Measurements from ENCODE around the gene KTI12.
"Not testable (repeated sequence)": the region's sequence is repeated elsewhere in the genome, so short reads cannot be mapped to it uniquely, and the experiment has no call there.

Gene KTI12

GRCh38 chr1:52045236-52045635 is 11.6 kb upstream of the KTI12 start:
- H3K27me3 ChIP-seq: no peaks in the 10 kb centered on the region
- H4K20me1 ChIP-seq: peaks cover 65% of the 10 kb centered on the region
- no peak overlapping the region for H3K4me2 ChIP-seq
- peaks cover 8% of the 10 kb centered on the region for H3K9me3 ChIP-seq
- H3K36me3 ChIP-seq: peaks cover 79% of the 10 kb centered on the region
- no peak for TF ChIP-seq Cebpa-rat (IDR thresholded peaks at IDR 0.05)
- no peaks in the 10 kb centered on the region for H3K4me1 ChIP-seq
- H3K9ac ChIP-seq: no peak overlapping the region
- no peak overlapping the region for H3K4me3 ChIP-seq
- H3K27ac ChIP-seq: no peak overlapping the region

GRCh38 chr1:52041551-52042185 is 8.1 kb upstream of the KTI12 start:
- H3K27me3 ChIP-seq: no peaks in the 10 kb centered on the region
- no peak overlapping the region for H3K4me3 ChIP-seq
- no peaks in the 10 kb centered on the region for H3K9me3 ChIP-seq
- no peak for TF ChIP-seq Cebpa-rat (IDR thresholded peaks at IDR 0.05)
- H3K27ac ChIP-seq: no peak overlapping the region
- H3K4me1 ChIP-seq: no peaks in the 10 kb centered on the region
- H3K36me3 ChIP-seq: peaks cover 91% of the 10 kb centered on the region
- no peak overlapping the region for H3K4me2 ChIP-seq
- H3K9ac ChIP-seq: no peak overlapping the region
- H4K20me1 ChIP-seq: peaks cover 47% of the 10 kb centered on the region

GRCh38 chr1:52037909-52038308 is 4.3 kb upstream of the KTI12 start:
- Histone ChIP-seq H3K36me3 (peaks cover 77% of the 10 kb centered on the region), H3K9ac (no peak overlapping the region), H3K4me3 (no peak overlapping the region), H4K20me1 (peaks cover 20% of the 10 kb centered on the region), H3K9me3 (no peaks in the 10 kb centered on the region), H3K4me1 (peaks cover 6% of the 10 kb centered on the region; the same call in 1 of the 2 replicates), H3K27me3 (no peaks in the 10 kb centered on the region), H3K27ac (no peak overlapping the region), H3K4me2 (no peak overlapping the region)
- TF ChIP-seq Cebpa-rat (IDR thresholded peaks at IDR 0.05): no peak

- peaks cover 20% of the 10 kb centered on the region for H4K20me1 ChIP-seq
- H3K4me1 ChIP-seq: peaks cover 8% of the 10 kb centered on the region
- no peak overlapping the region for H3K27ac ChIP-seq
- H3K4me3 ChIP-seq: no peak overlapping the region
- no peak overlapping the region for H3K4me2 ChIP-seq
- H3K36me3 ChIP-seq: peaks cover 72% of the 10 kb centered on the region
- peak; percentile 19; the same call in 1 of the 2 replicates for TF ChIP-seq Cebpa-rat (IDR thresholded peaks at IDR 0.05)
- no peaks in the 10 kb centered on the region for H3K27me3 ChIP-seq
- H3K9ac ChIP-seq: no peak overlapping the region
- no peaks in the 10 kb centered on the region for H3K9me3 ChIP-seq
Observed at GRCh38 chr1:52037402-52037814, 3.8 kb upstream of the KTI12 start.

- Histone ChIP-seq H4K20me1 (peaks cover 44% of the 10 kb centered on the region), H3K9me3 (no peaks in the 10 kb centered on the region), H3K4me1 (peaks cover 30% of the 10 kb centered on the region), H3K4me2 (peak overlapping the region; percentile 94), H3K36me3 (peaks cover 61% of the 10 kb centered on the region), H3K27me3 (no peaks in the 10 kb centered on the region), H3K27ac (peak overlapping the region; percentile 94; the same call in 1 of the 2 replicates), H3K4me3 (peak overlapping the region; percentile 92), H3K9ac (no peak overlapping the region)
- no peak for TF ChIP-seq Cebpa-rat (IDR thresholded peaks at IDR 0.05)
Observed at GRCh38 chr1:52034050-52034384, 407 bp upstream of the KTI12 start.

DNA sequence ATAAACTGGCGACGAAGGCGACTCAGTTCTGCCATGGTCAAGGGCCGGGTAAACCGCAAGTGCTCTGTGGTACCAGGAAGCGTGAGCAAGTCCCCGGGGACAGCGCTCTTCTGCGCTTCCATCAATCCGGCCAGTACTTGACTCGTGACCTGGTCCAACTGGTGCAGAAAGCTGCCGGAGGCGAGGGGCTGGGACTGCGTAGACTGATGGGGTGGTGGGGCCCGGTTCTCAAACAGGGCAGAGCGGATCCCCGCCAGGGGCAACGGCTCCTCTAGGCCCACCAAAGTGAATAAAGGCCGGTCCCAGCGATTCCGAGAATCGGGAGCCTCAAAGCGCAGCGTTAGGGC is 852 bp downstream of the KTI12 start:
- H3K4me2 ChIP-seq: peak overlapping the region; percentile 94
- TF ChIP-seq Cebpa-rat (IDR thresholded peaks at IDR 0.05): no peak
- H3K27me3 ChIP-seq: no peaks in the 10 kb centered on the region
- peak overlapping the region; percentile 92 for H3K4me3 ChIP-seq
- H3K9me3 ChIP-seq: no peaks in the 10 kb centered on the region
- peak overlapping the region; percentile 94 for H3K27ac ChIP-seq
- peaks cover 48% of the 10 kb centered on the region for H4K20me1 ChIP-seq
- peak overlapping the region; percentile 96 for H3K9ac ChIP-seq
- H3K36me3 ChIP-seq: peaks cover 53% of the 10 kb centered on the region
- H3K4me1 ChIP-seq: peaks cover 30% of the 10 kb centered on the region

- Histone ChIP-seq H3K4me3 (peak overlapping the region; percentile 92), H3K9ac (peak overlapping the region; percentile 96), H4K20me1 (peaks cover 48% of the 10 kb centered on the region), H3K4me1 (peaks cover 30% of the 10 kb centered on the region), H3K9me3 (no peaks in the 10 kb centered on the region), H3K27ac (peak overlapping the region; percentile 94), H3K4me2 (peak overlapping the region; percentile 94), H3K36me3 (peaks cover 50% of the 10 kb centered on the region), H3K27me3 (no peaks in the 10 kb centered on the region)
- TF ChIP-seq Cebpa-rat (IDR thresholded peaks at IDR 0.05): no peak
Observed at GRCh38 chr1:52032124-52032784, 1.4 kb downstream of the KTI12 start.

DNA sequence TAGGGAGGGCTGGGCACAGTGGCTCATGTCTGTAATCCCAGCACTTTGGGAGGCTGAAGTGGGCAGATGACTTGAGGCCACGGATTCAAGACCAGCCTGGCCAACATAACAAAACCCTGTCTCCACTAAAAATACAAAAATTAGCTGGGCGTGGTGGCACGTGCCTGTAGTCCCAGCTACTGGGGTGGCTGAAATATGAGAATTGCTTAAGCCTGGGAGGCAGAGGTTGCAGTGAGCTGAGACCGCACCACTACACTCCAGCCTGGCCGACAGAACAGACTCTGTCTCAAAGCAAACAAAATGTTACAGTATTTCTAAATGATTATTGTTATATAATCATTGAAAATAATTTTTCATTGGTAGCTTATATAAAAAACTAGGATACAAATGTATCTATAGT is 4.8 kb downstream of the KTI12 start:
- not testable (repeated sequence) for H3K9ac ChIP-seq

GRCh38 chr1:52028328-52028727 is 5.3 kb downstream of the KTI12 start:
- H3K9ac ChIP-seq: no peak overlapping the region
- TF ChIP-seq Cebpa-rat (IDR thresholded peaks at IDR 0.05): no peak

More for the DNA sequence above, 4.8 kb downstream of the KTI12 start:
- H4K20me1 ChIP-seq: peaks cover 48% of the 10 kb centered on the region
- not testable (repeated sequence) for H3K4me2 ChIP-seq, H3K27me3 ChIP-seq, H3K27ac ChIP-seq, H3K9me3 ChIP-seq, H3K4me3 ChIP-seq
- peaks cover 39% of the 10 kb centered on the region for H3K4me1 ChIP-seq
- H3K36me3 ChIP-seq: peaks cover 59% of the 10 kb centered on the region

GRCh38 chr1:52026278-52026677 is 7.3 kb downstream of the KTI12 start:
- H3K36me3 ChIP-seq: peaks cover 82% of the 10 kb centered on the region
- no peak overlapping the region for H3K27ac ChIP-seq
- no peak overlapping the region for H3K4me3 ChIP-seq
- H3K4me2 ChIP-seq: no peak overlapping the region
- H4K20me1 ChIP-seq: peaks cover 27% of the 10 kb centered on the region
- no peaks in the 10 kb centered on the region for H3K27me3 ChIP-seq
- H3K9ac ChIP-seq: no peak overlapping the region
- TF ChIP-seq Cebpa-rat (IDR thresholded peaks at IDR 0.05): no peak
- no peaks in the 10 kb centered on the region for H3K9me3 ChIP-seq
- H3K4me1 ChIP-seq: peaks cover 24% of the 10 kb centered on the region

More at GRCh38 chr1:52028328-52028727, 5.3 kb downstream of the KTI12 start:
- Histone ChIP-seq H3K36me3 (peaks cover 64% of the 10 kb centered on the region), H3K4me2 (no peak overlapping the region), H3K9me3 (no peaks in the 10 kb centered on the region), H3K27ac (no peak overlapping the region), H3K27me3 (no peaks in the 10 kb centered on the region), H3K4me1 (peaks cover 38% of the 10 kb centered on the region), H3K4me3 (no peak overlapping the region), H4K20me1 (peaks cover 48% of the 10 kb centered on the region)
